ENCODE measurements around the gene LYSMD2.
A peak's percentile ranks its signal among the peaks of the same experiment; 100 is the strongest.

Gene LYSMD2

DNA sequence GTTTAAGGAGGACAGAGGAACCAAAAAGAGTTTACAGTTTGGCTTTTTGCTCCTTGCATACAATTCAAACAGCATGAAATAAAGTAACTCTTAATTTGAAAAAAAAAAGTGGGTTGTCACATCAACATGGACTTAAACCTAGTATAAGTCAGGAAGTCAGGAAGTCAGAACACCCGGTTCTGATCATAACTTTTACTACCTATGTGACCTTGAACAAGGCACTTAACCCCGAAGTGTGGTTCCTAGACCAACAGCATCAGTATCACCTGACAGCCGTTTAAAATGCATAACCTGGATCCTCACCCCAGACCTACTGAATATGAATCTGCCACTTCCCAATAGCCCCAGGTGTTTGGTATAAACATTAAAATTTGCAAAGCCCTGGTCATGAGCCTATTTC is 18.7 kb downstream of the LYSMD2 start:
- DNase-seq (ENCODE audit: low read depth), result no peak

DNA sequence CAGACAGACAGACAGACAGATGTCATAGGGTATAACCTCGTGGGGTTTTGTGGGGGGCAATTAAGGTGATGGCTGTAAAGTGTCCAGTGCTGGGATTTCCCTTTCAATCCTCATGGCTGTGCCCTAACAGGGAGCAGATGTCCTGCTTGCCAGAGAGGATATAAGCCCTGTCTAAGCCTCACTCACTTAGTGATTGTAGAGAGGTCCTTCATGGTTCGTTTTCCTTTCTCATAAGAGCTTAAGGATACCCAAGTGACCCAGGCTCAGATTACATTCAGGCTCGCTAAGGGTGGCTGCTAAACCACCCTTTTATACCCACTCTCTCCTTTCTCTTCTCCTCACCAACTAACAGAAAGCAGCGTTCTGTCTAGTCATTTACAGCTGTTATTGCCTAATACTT is 19.2 kb downstream of the LYSMD2 start:
- DNase-seq (ENCODE audit: low read depth), result no peak

DNA sequence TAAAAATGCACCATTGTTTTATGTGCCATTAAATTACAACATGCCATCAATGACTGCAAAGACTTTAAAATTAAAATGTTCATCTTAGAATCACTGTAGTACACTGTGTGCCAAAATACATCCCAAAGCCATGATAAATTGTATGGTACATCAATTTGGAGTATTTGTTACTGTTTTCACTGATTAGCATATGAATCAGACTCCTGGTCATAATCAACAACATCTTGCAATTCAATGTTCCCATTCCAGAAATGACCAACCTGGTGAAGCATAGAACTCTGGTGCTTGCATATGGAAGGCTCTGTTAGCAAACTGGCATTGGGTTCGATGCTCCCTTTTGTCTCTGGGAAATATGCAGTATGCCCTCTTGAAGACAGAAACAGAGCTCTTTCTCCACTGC is 22.5 kb downstream of the LYSMD2 start:
- DNase-seq (ENCODE audit: low read depth), result no peak

DNA sequence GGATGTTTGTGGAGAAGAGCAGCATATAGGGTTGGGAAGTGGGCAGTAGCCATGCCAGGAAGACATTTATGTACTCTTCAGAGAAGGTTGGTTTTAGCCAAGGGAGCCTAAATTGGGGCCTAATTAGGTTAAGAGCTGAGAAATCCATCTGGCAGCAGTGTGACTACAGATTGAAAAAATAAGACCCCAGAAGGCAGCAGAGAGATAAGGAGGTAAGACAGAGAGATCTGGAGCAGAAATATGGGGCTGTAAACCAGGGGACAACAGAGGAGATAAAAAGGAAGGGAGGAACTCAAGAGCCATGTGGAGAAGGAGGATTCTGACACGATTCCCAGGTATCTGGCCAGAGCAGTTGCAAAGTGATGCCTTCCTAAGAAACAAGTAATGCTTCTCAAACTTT is 23.3 kb downstream of the LYSMD2 start:
- DNase-seq (ENCODE audit: low read depth), result no peak

DNA sequence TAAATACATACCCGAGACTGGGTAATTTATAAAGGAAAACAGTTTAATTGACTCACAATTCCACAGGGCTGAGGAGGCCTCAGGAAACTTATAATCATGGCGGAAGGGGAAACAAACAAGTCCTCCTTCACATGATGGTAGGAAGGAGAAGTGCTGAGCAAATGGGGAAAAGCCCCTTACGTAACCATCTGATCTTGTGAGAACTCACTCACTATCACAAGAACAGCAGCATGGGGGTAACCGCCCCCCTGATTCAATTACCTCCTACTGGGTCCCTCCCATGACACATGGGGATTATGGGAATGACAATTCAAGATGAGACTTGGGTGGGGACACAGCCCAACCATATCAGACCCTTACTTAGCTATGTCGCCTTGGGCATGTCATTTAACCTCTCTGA is 28.4 kb downstream of the LYSMD2 start:
- DNase-seq (ENCODE audit: low read depth), result no peak

DNA sequence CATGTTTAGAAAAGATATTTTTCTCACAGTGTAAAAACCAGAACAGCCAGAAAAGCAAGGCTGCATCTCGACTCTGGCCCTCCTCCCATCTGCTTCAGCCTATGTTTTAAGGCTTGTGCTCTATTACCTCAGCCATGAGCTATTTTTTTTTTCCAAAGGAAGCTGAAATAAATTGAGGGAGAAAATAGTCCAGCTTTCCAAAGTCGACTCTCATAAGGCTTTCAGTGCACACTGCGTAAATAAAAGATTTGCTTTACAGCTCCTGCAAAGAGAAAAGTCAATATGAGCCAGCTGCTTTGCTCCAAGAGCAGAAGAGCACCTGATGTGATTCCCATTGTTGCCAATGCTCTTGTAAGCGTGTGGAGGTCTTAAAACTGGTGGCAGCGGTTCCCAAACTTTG is 29.4 kb downstream of the LYSMD2 start:
- DNase-seq (ENCODE audit: low read depth), result no peak

DNA sequence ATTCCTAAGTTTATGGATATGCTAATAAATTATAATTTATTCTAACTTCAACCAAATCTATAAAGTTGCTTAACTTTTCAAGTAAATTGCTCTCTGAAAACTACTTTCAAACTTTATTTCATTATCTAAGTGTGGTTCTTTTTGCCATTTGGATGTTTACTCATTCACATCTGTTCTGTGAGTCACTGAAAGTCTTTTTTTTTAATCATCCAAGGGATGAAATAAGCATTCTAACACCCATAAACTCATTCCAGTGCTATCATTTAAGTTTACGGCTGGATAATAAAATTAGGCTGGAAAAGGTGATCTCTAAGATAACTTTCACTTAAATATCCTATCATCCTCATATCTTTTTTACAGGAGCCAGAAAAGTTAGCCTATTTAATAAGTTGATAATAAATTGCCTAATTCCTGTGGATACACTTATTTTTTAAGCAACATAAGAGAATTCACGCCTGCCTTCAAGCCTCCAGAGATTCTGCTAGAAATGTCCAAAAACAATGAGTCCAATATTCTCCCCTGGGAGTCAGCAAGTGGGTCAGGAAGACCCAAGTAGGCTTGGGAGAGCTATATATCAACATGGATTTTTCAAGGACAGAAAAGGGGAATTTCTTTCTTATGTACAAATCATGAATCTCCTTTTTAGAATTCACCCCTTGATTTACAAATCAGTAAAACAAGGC is 30.4 kb downstream of the LYSMD2 start:
- no peak for DNase-seq (ENCODE audit: low read depth)

DNA sequence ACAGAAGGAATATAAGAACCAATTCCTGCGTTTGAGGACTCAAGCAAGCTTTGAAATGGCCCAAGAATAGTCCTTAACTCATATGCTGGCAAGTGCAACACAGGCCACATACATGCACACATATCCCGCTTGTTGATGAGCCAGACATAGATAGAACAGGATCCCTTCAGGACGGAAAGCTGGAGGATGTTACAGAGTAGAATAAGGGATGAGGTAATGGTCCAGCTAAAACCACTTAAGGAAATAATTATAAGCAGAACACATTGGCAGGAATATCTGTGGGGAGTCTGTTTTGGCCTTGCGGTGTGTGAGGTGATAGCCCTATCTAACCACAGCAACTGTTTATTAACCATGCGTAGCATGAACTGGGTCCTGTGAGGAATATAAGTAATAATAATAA is 31.2 kb downstream of the LYSMD2 start:
- DNase-seq (ENCODE audit: low read depth), result no peak

DNA sequence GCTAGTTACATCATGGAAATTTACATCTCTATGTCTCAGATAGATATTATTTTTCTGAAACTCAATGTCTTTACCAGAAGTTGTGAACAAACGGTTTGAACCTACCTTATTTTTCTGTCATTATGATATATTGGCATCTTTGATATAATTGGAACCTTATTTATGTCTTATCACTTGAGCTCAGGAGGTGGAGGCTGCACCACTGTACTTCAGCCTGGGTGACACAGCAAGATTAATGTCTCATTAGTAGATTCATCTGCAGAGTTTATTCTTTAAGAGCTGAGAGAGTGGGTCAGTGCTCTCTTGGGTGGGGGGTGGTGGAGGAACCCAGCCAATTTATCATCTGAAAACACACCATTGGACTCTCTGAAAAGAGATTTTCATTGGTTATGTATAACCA is 34.7 kb downstream of the LYSMD2 start:
- DNase-seq (ENCODE audit: low read depth), result no peak

DNA sequence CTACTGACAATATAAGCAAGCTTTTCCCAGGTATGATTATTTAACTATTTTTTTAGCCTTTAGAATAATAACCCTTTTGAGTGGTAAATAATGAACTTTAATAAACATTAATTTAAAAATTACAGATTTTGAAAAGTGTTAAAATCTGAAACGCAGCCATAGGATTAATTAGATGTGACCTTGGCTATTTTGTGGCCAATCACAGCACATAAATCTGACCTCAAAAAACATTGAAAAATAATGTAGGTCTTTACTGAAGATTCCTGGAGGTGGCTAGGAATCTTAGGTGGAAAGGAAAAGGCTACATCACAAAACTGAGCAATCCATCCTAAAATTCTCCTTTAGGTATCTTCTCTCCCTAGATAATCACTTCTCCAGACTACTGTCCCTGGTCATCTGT is 38.1 kb downstream of the LYSMD2 start:
- no peak for DNase-seq (ENCODE audit: low read depth)

DNA sequence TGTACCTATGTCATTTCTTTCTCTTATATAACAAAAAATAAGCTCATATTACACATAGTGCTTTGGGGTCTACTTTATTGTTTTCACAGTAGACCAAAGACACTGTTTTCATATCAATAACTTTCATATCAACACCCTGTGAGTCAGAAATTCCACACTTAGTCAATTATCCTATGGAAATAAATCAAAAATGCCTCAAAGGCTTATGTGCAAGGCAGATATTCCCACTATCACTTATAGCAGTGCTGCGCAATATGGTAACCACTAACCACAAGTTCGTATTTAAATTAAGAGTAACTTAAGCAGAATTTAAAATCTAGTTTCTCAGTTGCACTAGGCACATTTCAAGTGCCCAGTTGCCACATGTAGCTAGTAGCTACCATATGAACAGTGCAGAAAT is 40.3 kb downstream of the LYSMD2 start:
- no peak for DNase-seq (ENCODE audit: low read depth)

DNA sequence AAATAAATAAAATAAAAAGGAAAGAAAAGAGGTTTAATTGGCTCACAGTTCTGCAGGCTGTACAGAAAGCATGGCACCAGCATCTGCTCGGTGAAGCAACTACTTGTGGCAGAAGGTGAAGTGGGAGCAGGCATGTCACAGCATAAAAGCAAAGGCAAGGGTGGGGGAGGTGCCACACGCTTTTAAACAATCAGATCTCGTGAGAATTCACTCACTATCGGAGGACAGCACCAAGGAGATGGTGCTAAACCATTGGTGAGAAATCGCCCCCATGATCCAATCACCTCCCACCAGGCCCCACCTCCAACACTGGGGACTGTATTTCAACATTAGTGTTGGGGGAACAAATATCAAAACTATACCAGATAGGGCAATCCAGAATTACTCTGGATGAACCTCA is 40.9 kb downstream of the LYSMD2 start:
- DNase-seq (ENCODE audit: low read depth), result no peak

DNA sequence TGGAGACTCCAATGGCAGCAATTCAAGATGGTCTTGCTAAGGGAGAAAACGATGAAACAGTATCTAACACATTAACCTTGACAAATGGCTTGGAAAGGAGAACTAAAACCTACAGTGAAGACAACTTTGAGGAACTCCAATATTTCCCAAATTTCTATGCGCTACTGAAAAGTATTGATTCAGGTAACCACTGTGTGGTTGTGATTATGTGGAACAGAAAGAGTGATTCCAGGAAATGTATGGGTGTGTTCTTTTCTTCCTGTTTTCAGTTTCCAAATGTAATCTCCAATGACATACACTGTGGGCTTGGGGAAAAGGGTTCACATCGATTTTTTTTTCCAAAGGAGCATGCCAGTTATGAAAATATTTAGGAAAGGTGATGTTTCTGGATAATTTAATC is 45.3 kb downstream of the LYSMD2 start:
- no peak for DNase-seq (ENCODE audit: low read depth)

DNA sequence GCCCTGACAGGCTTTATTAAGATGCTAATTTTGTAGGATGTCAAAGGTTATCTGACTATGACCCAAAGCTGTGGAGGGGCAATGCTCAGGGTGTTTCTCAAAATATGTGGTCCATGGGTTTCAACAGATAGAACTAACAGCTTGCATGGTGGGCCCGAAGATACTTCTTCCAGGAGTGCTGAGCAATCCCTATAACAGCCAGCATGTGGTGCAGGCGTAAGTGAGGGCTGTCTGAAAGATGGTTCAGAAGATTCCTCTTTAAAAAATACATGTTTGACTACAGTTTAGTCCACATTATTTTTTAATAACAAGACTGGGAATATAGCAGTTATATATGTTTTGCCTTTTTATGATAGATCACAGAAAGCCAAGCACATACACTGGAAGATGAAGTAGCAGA is 48.6 kb downstream of the LYSMD2 start:
- DNase-seq (ENCODE audit: low read depth), result no peak

DNA sequence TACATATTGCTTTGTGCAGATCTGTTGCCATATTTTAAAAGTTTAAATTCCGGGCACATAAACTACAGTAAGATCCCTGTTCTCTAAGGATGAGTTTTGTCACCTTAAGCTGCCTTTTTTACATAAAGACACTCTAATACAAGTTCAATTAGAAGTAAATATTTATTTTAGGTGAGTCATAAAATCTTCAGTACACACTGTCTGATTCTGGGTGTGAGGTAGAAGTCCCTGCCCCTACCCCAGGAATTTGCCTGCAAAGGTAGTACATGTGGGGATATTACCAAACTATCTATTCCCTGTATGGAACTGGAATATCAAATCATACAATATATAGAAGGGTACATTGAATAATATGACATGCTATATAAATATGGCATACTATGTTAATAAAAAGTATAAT is 49.9 kb downstream of the LYSMD2 start:
- no peak for DNase-seq (ENCODE audit: low read depth)

DNA sequence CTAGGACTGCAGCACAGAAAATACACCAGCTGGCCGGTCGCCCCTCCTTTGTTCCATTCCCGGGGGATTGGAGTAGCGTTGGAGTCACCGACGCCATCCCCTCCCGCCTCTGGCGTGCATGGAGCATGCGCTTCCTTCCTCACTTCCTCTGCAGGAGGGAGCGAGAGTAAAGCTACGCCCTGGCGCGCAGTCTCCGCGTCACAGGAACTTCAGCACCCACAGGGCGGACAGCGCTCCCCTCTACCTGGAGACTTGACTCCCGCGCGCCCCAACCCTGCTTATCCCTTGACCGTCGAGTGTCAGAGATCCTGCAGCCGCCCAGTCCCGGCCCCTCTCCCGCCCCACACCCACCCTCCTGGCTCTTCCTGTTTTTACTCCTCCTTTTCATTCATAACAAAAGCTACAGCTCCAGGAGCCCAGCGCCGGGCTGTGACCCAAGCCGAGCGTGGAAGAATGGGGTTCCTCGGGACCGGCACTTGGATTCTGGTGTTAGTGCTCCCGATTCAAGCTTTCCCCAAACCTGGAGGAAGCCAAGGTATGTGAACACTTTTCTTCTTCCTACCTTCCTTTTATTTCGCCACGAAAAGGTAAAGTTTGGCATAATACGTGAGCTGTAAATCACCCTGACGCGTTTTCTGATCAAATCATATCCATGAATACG is 56.0 kb downstream of the LYSMD2 start, which contains the start of gene SCG3:
SCG3 (plus strand) TSS at position 201 of the 661 bp plus-strand sequence; CDS start at position 454, 253 bp downstream.
- DNase-seq (ENCODE audit: low read depth), result peak; percentile 29

DNA sequence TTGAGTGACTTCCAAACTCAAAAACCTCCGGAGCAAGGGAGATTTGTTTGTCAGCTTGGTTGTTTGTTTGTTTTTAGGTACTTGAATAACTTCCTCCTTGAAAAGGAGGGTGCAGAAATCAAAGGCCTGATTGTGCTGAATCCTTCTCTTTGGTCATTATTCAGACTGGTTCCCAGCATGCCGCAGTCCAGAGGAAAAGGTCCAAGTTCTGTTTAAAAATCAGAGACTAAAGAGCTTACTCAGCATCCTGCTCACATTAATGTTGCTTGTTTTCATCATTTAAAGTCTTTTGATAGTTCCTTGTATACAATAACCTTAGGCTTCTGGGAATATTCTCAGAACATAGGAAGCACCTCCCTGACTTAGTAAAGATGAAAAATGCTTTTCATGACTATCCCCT is 57.1 kb downstream of the LYSMD2 start:
- DNase-seq (ENCODE audit: low read depth), result no peak

DNA sequence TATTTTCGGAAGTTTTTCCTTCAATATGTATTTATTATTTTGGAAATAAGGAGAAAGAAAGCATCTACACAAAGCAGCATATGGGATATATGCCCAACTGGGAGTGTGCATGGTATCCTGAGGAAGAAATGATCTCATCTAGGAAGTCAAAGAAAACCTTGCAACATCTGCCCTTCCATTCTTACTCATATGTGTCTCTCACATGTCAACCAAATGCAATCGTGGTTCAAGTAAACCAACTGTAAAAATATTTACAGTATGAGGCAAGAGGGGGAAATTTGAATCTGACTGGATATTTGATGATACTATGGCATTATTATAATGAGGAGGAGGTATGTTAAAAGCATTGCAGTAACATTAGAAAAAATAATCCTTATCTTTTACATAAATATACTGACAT is 59.4 kb downstream of the LYSMD2 start:
- no peak for DNase-seq (ENCODE audit: low read depth)

DNA sequence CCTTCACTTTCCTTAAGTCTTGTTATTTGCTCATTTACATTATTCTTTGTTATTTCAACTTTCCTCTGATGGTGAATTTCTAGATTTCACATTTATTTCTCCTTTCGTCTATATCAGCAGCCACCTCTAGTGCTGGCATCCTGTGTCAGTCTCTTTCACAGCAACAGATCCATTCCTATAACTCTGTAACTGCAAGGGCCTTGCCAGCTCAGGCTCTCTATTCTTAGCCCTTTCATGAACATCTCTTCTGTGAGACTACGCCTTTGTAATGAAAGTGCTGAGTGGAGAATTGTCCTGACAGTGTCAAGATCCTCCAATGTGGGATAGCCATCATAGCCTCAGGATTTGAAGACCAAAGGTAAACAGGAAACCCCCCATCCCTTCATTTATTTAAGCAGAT is 60.0 kb downstream of the LYSMD2 start:
- DNase-seq (ENCODE audit: low read depth), result no peak

DNA sequence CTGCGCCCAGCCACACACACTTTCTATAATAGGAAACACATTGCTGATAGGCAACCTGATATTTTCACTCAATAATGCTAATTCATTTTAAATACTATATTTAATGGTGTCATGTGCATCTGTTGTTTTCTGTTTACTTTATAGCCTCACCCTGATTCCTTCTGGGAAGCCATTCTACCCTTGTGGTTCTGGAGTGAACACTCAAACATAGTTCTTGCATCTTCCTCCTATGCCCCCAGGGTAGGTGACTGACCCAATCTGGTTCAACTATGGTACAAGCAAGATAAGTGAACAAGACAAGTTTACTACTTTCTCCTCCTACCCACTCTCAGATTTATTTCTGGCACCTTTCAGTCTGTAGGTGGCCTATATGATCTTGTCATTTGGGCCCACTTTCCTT is 60.4 kb downstream of the LYSMD2 start:
- no peak for DNase-seq (ENCODE audit: low read depth)

DNA sequence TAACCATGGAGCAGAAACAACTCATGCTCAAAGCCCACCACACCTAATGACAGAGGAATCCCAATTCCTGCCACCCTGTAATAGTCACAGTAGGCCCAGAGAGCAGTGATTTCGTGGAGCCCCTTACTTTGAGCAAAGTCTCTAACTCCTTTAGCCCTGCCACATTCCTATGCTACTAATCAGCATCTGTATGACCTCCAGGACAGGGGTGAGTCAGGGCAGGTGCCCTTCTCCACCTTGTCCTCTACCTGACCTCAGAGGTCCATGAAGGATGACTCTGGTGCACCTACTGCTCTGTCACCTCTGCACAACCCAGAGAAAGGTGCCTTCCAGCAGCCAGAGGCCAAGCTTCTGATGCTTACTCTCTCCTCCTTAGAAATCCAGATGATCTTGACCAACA is 62.2 kb downstream of the LYSMD2 start:
- no peak for DNase-seq (ENCODE audit: low read depth)
